GM19467 (cell line): Measurements from ENCODE around the gene PSMC5.
"Not testable (repeated sequence)": the region's sequence is repeated elsewhere in the genome, so short reads cannot be mapped to it uniquely, and the experiment has no call there.

Experiments used
- ATAC-seq: cut with Tn5 transposase; IDR thresholded peaks from one replicate; pipeline ENCODE4 v1.9.1; 2021; ENCODE audit warnings: mild to moderate bottlenecking, moderate library complexity; ENCODE audit not compliant: unreplicated experiment

Gene PSMC5

DNA sequence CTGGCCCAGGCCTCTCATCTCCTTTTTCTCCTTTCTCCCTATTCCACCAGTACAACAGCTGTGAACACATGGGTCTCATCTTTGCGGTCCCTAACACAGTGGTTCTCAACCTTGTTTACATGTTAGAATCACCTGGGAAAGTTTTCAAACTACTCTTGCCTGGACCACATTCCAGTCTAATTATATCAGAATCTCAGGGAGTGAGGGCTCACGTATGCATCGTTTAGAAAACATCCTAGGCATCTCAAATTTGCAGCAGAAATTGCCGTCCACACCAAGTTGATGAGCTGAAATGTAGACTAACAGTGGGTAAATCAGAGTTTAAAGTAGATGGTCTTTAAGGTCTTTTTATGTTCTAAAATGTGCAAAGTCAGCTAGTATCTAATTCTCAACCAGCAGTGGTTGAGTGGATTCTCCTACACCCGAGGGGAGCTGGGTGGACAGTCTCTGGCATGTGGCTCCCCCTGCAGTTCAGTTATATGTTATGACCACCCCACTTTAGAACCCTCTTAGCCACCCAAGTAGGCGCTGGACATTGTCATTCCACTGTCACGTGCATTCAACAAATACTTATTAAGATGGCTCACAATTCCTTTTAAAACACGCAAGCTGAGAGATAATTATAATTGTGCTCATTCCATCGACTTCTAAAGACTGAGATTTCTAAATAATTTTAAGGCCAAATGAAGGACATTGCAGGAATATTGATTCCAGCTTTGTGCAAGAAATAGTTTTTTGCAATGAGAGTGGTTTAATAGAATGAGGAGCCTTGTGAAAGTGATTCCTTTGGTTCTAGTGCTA, 42.5 kb downstream of the PSMC5 start:
- not testable (repeated sequence) for ATAC-seq

- ATAC-seq, result not testable (repeated sequence)
Measured at GRCh38 chr17:63870292-63870665, 43.0 kb downstream of the PSMC5 start.

- ATAC-seq, result not testable (repeated sequence)
Measured at GRCh38 chr17:63871646-63872365, 44.6 kb downstream of the PSMC5 start.

GRCh38 chr17:63873577-63873976, 46.3 kb downstream of the PSMC5 start, which contains the start of gene CSH2:
Gene CSH2, minus strand, starts transcription at chr17:63873677. Its CDS starts 63 bp downstream, at chr17:63873614.
- not testable (repeated sequence) for ATAC-seq

- ATAC-seq, result not testable (repeated sequence)
Measured at GRCh38 chr17:63874061-63874626, 46.9 kb downstream of the PSMC5 start.

DNA sequence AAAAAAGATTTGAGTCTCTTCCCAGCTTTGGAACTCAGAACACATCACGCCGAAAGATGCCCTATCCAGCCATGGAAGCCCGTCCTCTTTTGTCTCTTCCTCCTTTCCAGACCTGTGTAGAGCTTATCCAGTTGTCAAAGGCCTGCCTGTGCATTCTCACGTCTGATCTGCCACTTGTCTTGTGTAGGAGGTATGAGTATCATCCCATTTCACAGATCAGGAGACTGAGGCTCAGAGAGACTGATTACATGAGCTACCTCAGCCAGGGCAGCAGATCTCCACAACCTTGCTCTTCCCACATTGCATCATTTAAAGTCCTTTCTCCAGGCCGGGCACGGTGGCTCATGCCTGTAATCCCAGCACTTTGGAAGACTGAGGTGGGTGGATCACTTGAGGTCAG, 47.5 kb downstream of the PSMC5 start:
- not testable (repeated sequence) for ATAC-seq

GRCh38 chr17:63878413-63878812, 51.2 kb downstream of the PSMC5 start:
- not testable (repeated sequence) for ATAC-seq

- ATAC-seq, result no peak
Measured at GRCh38 chr17:63880706-63881105, 53.5 kb downstream of the PSMC5 start.

DNA sequence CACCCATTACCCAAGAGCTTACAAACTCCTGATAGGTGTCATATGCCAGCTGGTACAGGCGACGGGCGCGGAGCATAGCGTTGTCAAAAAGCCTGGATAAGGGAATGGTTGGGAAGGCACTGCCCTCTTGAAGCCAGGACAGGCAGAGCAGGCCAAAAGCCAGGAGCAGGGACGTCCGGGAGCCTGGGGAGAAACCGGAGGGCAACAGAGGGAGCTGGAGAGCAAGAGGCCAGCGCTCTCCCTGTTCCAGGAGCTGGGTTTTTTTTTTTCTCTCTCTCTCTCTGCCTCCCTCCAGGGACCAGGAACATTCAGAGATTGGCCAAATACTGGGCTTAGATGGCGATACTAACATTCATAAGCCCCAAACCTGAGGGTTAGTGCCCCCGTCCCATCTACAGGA, 54.1 kb downstream of the PSMC5 start:
- ATAC-seq, result not testable (repeated sequence)
